ENCODE data around the gene POLR2A. TPM values are rescaled to one million over a fixed set of nuclear protein-coding genes. Genes with fewer than 3 reads are reported as not detected.

Gene POLR2A
- total RNA-seq, 1 experiment from 2014 or later = 47.1 TPM

GRCh38 chr17:7466318-7466638 is 17.9 kb upstream of the POLR2A start:
- Histone ChIP-seq H3K27ac (ENCODE audit: low read length) (no peak overlapping the region), H2AFZ (ENCODE audit: low read length) (no peak overlapping the region), H3K9me3 (ENCODE audit: low read length) (no peaks in the 10 kb centered on the region), H3K9me2 (replicated peaks; ENCODE audit: low read length) (no peaks in the 10 kb centered on the region), H3K4me1 (ENCODE audit: insufficient read depth, low read length) (no peaks in the 10 kb centered on the region), H4K20me1 (ENCODE audit: low read length) (no peaks in the 10 kb centered on the region), H3K27me3 (ENCODE audit: low read length) (no peaks in the 10 kb centered on the region), H3F3A (ENCODE audit: low read length, unreplicated experiment) (no peaks in the 10 kb centered on the region), H3K4me2 (ENCODE audit: low read length) (no peak overlapping the region), H3K79me2 (ENCODE audit: low read length) (peaks cover 13% of the 10 kb centered on the region; the same call in 1 of the 2 replicates), H3K4me3 (ENCODE audit: low read length) (no peak overlapping the region), H3K36me3 (ENCODE audit: low read depth, low read length) (no peaks in the 10 kb centered on the region; the same call in 1 of the 2 replicates), H3K9ac (ENCODE audit: low read length) (no peak overlapping the region)
- TF ChIP-seq EZH2 (IDR thresholded peaks at IDR 0.05; ENCODE audit: low read length, unreplicated experiment) (no peak), CTCF (conservative IDR thresholded peaks at IDR 0.05; ENCODE audit: low read depth, low read length) (no peak), EZH2phosphoT487 (IDR thresholded peaks at IDR 0.05; ENCODE audit: borderline replicate concordance, low read length) (no peak)
- POLR2A ChIA-PET (ENCODE audit: unreplicated experiment) = no interaction called here
- ATAC-seq = no peak
- no peak for DNase-seq
- CTCF ChIA-PET = no interaction called here
- BruUV-seq (replicated peaks) = no TSS peak
- intact Hi-C loops (cut with micrococcal nuclease) = no loop called here

GRCh38 chr17:7466639-7467341 is 17.4 kb upstream of the POLR2A start:
- no peak for TF ChIP-seq EZH2 (IDR thresholded peaks at IDR 0.05; ENCODE audit: low read length, unreplicated experiment)
- TF ChIP-seq EZH2phosphoT487 (IDR thresholded peaks at IDR 0.05; ENCODE audit: borderline replicate concordance, low read length) = no peak
- no peak for TF ChIP-seq CTCF (conservative IDR thresholded peaks at IDR 0.05; ENCODE audit: low read depth, low read length)
- POLR2A ChIA-PET (ENCODE audit: unreplicated experiment) = no interaction called here
- DNase-seq = peak; percentile 16

GRCh38 chr17:7467498-7467897 is 16.7 kb upstream of the POLR2A start:
- intact Hi-C loops (cut with micrococcal nuclease) = no loop called here
- H4K20me1 ChIP-seq (ENCODE audit: low read length) = no peaks in the 10 kb centered on the region
- peaks cover 20% of the 10 kb centered on the region; the same call in 1 of the 2 replicates for H3K79me2 ChIP-seq (ENCODE audit: low read length)
- no peak overlapping the region for H3K4me2 ChIP-seq (ENCODE audit: low read length)
- no peak overlapping the region for H3K9ac ChIP-seq (ENCODE audit: low read length)
- H3F3A ChIP-seq (ENCODE audit: low read length, unreplicated experiment) = no peaks in the 10 kb centered on the region
- no peak for ATAC-seq
- no TSS peak for BruUV-seq (replicated peaks)
- no peaks in the 10 kb centered on the region for H3K9me2 ChIP-seq (replicated peaks; ENCODE audit: low read length)
- H2AFZ ChIP-seq (ENCODE audit: low read length) = no peak overlapping the region
- no peak for DNase-seq
- H3K4me3 ChIP-seq (ENCODE audit: low read length) = no peak overlapping the region
- no peaks in the 10 kb centered on the region for H3K9me3 ChIP-seq (ENCODE audit: low read length)
- POLR2A ChIA-PET (ENCODE audit: unreplicated experiment) = no interaction called here
- no peak for TF ChIP-seq EZH2 (IDR thresholded peaks at IDR 0.05; ENCODE audit: low read length, unreplicated experiment)
- H3K27me3 ChIP-seq (ENCODE audit: low read length) = no peaks in the 10 kb centered on the region
- CTCF ChIA-PET = interaction anchor here (0.6 kb wide), 1 partner anchor 38 kb away, joined by 8 read pairs; no protein-coding TSS in a partner anchor
- H3K27ac ChIP-seq (ENCODE audit: low read length) = no peak overlapping the region
- H3K4me1 ChIP-seq (ENCODE audit: insufficient read depth, low read length) = no peaks in the 10 kb centered on the region
- no peaks in the 10 kb centered on the region; the same call in 1 of the 2 replicates for H3K36me3 ChIP-seq (ENCODE audit: low read depth, low read length)

More at GRCh38 chr17:7466639-7467341, 17.4 kb upstream of the POLR2A start:
- Histone ChIP-seq H3K9me3 (ENCODE audit: low read length) (no peaks in the 10 kb centered on the region), H4K20me1 (ENCODE audit: low read length) (no peaks in the 10 kb centered on the region), H3K4me2 (ENCODE audit: low read length) (no peak overlapping the region), H3F3A (ENCODE audit: low read length, unreplicated experiment) (no peaks in the 10 kb centered on the region), H3K27ac (ENCODE audit: low read length) (no peak overlapping the region), H3K27me3 (ENCODE audit: low read length) (no peaks in the 10 kb centered on the region), H3K4me3 (ENCODE audit: low read length) (no peak overlapping the region), H3K9me2 (replicated peaks; ENCODE audit: low read length) (no peaks in the 10 kb centered on the region), H3K36me3 (ENCODE audit: low read depth, low read length) (no peaks in the 10 kb centered on the region; the same call in 1 of the 2 replicates), H2AFZ (ENCODE audit: low read length) (no peak overlapping the region), H3K79me2 (ENCODE audit: low read length) (peaks cover 18% of the 10 kb centered on the region; the same call in 1 of the 2 replicates), H3K9ac (ENCODE audit: low read length) (no peak overlapping the region), H3K4me1 (ENCODE audit: insufficient read depth, low read length) (no peaks in the 10 kb centered on the region)
- CTCF ChIA-PET = interaction anchor here (0.6 kb wide), 1 partner anchor 38 kb away, joined by 8 read pairs; no protein-coding TSS in a partner anchor
- ATAC-seq = no peak; the same call in 1 of the 2 replicates
- intact Hi-C loops (cut with micrococcal nuclease) = no loop called here
- BruUV-seq (replicated peaks) = no TSS peak
